Adrenal gland (tissue), 12 donors: ENCODE measurements around the gene TNS4. TPM values are rescaled to one million over a fixed set of nuclear protein-coding genes. Genes with fewer than 3 reads are reported as not detected.

Experiments
- DNase-seq, 7 donors: peaks; one replicate each; pipeline ENCODE4 v3.0.0-alpha.2; 2019 to 2020
- H3K27ac ChIP-seq, 5 donors: fragments of 200-600 bp; sonication (generic) in 4 of 5; 1 replicate in 3 of 5; 2 replicates in 2 of 5; pipeline versions ENCODE4 v1.5.1 to v1.8.0; 2016 to 2020; ENCODE audit warnings: mild to moderate bottlenecking in 1 of 5
- H3K27me3 ChIP-seq: fragments of 200-600 bp; 2 replicates; pipeline ENCODE4 v1.8.0; 2021
- H3K36me3 ChIP-seq, 2 donors: fragments of 200-600 bp; replicated peaks in 1 of 2; 1 replicate in 1 of 2; 2 replicates in 1 of 2; pipeline versions ENCODE4 v1.5.1 to v1.8.0; 2018 to 2022
- H3K4me1 ChIP-seq, 2 donors: fragments of 200-600 bp; replicated peaks in 1 of 2; 1 replicate in 1 of 2; 2 replicates in 1 of 2; pipeline versions ENCODE4 v1.5.1 to v1.8.0; 2018 to 2021
- H3K4me3 ChIP-seq, 4 donors: fragments of 200-600 bp; sonication (generic) in 3 of 4; one replicate each; pipeline ENCODE4 v1.5.1; 2016 to 2018
- H3K9me3 ChIP-seq, 3 donors: fragments of 200-600 bp; sonication (generic) in 1 of 3; replicated peaks in 1 of 3; 1 replicate in 2 of 3; 2 replicates in 1 of 3; pipeline versions ENCODE4 v1.5.1 to v1.8.0; 2016 to 2021
- CTCF ChIP-seq, 6 experiments: fragments of 450-650 bp in 4 of 6; fragments of 200-600 bp in 2 of 6; sonication (generic) in 1 of 6; IDR thresholded peaks; 1 replicate in 5 of 6; 2 replicates in 1 of 6; pipeline versions ENCODE4 v1.5.1 to v1.8.0; 2016 to 2021; ENCODE audit warnings: antibody characterized with exemption in 6 of 6, mild to moderate bottlenecking in 2 of 6, moderate library complexity in 1 of 6
- POLR2A ChIP-seq, 2 donors: fragments of 450-650 bp; IDR thresholded peaks; one replicate each; pipeline ENCODE4 v1.6.1; 2017; ENCODE audit warnings: antibody characterized with exemption in 2 of 2, mild to moderate bottlenecking in 2 of 2, moderate library complexity in 1 of 2
- WGBS, 4 donors: extraction: QIAGEN DNeasy Blood & Tissue Kit in 2 of 4; methylation state at CpG; one replicate each; pipeline versions ENCODE4 v1.1.5 to v1.1.7; 2013 to 2017; 5-methylcytosine and 5-hydroxymethylcytosine counted together
- intact Hi-C, 2 donors: fragments of 100-400 bp; cut with DNase I; formaldehyde crosslinking; loops; one replicate each; pipeline versions ENCODE4 v1.14.1 to v1.15.0; 2022 to 2023
- polyA plus RNA-seq, 3 donors: library from polyadenylated mRNA; stranded (reverse); fragments of 200-250 nt in 2 of 3; fragments of 350-450 nt in 1 of 3; fragmentation: Illumina TruSeq in 1 of 3; extraction: RNeasy Lipid Tissue Mini Kit (QIAGEN cat#74804) in 1 of 3; gene quantifications; one replicate each; pipeline ENCODE4 v1.2.3, GENCODE V29; 2013 to 2014
- total RNA-seq, 9 donors: library from RNA; depleted of rRNA in 4 of 9; stranded (reverse); fragments of >200 nt in 4 of 9; fragments of 120-200 nt in 1 of 9; fragmentation: NEBNext Ultra II Directional in 1 of 9; extraction: Animal tissue kit (Norgen Biotek cat#: 25700) in 1 of 9; gene quantifications; one replicate each; pipeline versions ENCODE4 v1.1.0 to v1.2.4, GENCODE V29; 2013 to 2023
- donor health status: healthy with polysubstance abuse.
- donor health status: Bipolar disorder and iron deficiency.
- donor health status: DM: yes; HTN: yes; CAD: no.
- donor health status: DM: no; HTN: no; CAD: no.
- donor health status: DM: no; HTN: no; CAD: no.
- donor health status: DM: yes; HTN: yes; CAD: no.

The TNS4 gene
- total and polyA plus RNA-seq, 12 donors, result 0.07 to 0.32 (median 0.11) TPM; not detected in 7

GRCh38 chr17:40531051-40531991, 29.9 kb upstream of the TNS4 start:
- Histone ChIP-seq H3K9me3 (no peaks in the 10 kb centered on the region), H3K4me1 (peaks cover 0 to 10% of the 10 kb centered on the region in 2 donors), H3K27ac (no peak overlapping the region), H3K36me3 (no peaks in the 10 kb centered on the region), H3K4me3 (no peak overlapping the region), H3K27me3 (no peaks in the 10 kb centered on the region)
- peak in 2 of 7 donors; percentile 5 to 25 for DNase-seq
- intact Hi-C loops, result loop anchor here (5.0 to 10.0 kb wide), 2 partner anchors 89 to 167 kb away; partner anchors contain the start of genes GJD3 (in 1 of the 2) and IGFBP4 (in 1 of the 2)
- 78 to 86% (median 83%) methylated on average over 14 to 15 of the region's 15 CpGs for WGBS, 4 donors
- TF ChIP-seq POLR2A (IDR thresholded peaks at IDR 0.05), result no peak
- no peak for TF ChIP-seq CTCF (IDR thresholded peaks at IDR 0.05)

- 93 to 98% (median 96%) methylated on average over 5 of the region's 5 CpGs for WGBS, 4 donors
- peaks cover 0 to 4% of the 10 kb centered on the region in 2 donors for H3K4me1 ChIP-seq
- TF ChIP-seq POLR2A (IDR thresholded peaks at IDR 0.05), result no peak
- no peak for TF ChIP-seq CTCF (IDR thresholded peaks at IDR 0.05)
- no peak overlapping the region for H3K4me3 ChIP-seq
- intact Hi-C loops, result loop anchor here (5.0 to 10.0 kb wide), 2 partner anchors 88 to 166 kb away; partner anchors contain the start of genes GJD3 (in 1 of the 2) and IGFBP4 (in 1 of the 2)
- no peak for DNase-seq
- no peaks in the 10 kb centered on the region for H3K9me3 ChIP-seq
- no peaks in the 10 kb centered on the region for H3K36me3 ChIP-seq
- H3K27me3 ChIP-seq, result no peaks in the 10 kb centered on the region
- no peak overlapping the region for H3K27ac ChIP-seq
These were observed 29.1 kb upstream of the TNS4 start for GRCh38 chr17:40530531-40530994.

GRCh38 chr17:40529991-40530390, 28.6 kb upstream of the TNS4 start:
- Histone ChIP-seq H3K4me1 (peaks cover 0 to 4% of the 10 kb centered on the region in 2 donors), H3K27ac (no peak overlapping the region), H3K9me3 (peaks cover 0 to 5% (median 0%) of the 10 kb centered on the region in 3 donors), H3K36me3 (no peaks in the 10 kb centered on the region), H3K4me3 (no peak overlapping the region), H3K27me3 (no peaks in the 10 kb centered on the region)
- DNase-seq, result no peak
- no peak for TF ChIP-seq POLR2A (IDR thresholded peaks at IDR 0.05)
- intact Hi-C loops, result loop anchor here (5.0 to 10.0 kb wide), 2 partner anchors 88 to 165 kb away; partner anchors contain the start of genes GJD3 (in 1 of the 2) and IGFBP4 (in 1 of the 2)
- WGBS, 4 donors, result 83 to 97% (median 90%) methylated on average over 1 to 2 of the region's 2 CpGs

GRCh38 chr17:40528692-40529417, 27.4 kb upstream of the TNS4 start:
- no peak for DNase-seq
- peaks cover 0 to 6% (median 0%) of the 10 kb centered on the region in 3 donors for H3K9me3 ChIP-seq
- intact Hi-C loops, result no loop called here
- TF ChIP-seq CTCF (IDR thresholded peaks at IDR 0.05) (no peak), POLR2A (IDR thresholded peaks at IDR 0.05) (no peak)
- no peaks in the 10 kb centered on the region for H3K36me3 ChIP-seq
- peaks cover 0 to 4% of the 10 kb centered on the region in 2 donors for H3K4me1 ChIP-seq
- WGBS, 4 donors, result 84 to 88% (median 86%) methylated on average over 10 of the region's 10 CpGs
- H3K27ac ChIP-seq, result no peak overlapping the region
- no peak overlapping the region for H3K4me3 ChIP-seq
- no peaks in the 10 kb centered on the region for H3K27me3 ChIP-seq
